Neuronal stem cell (in vitro differentiated cells): ENCODE data around the gene MTX3.
A peak's percentile ranks its signal among the peaks of the same experiment; 100 is the strongest.

Source experiments
- DNase-seq: peaks from one replicate; pipeline ENCODE4 v3.0.0-alpha.2; 2013; ENCODE audit warnings: low spot score
- H2AFZ ChIP-seq: one replicate; pipeline ENCODE4 v1.6.1; 2013; ENCODE audit warnings: mild to moderate bottlenecking, low read length, inconsistent platforms
- H2AK5ac ChIP-seq: 2 replicates; pipeline ENCODE4 v1.6.1; 2013; ENCODE audit warnings: low read depth, mild to moderate bottlenecking, inconsistent platforms, low read length, moderate library complexity, mixed read lengths
- H2BK120ac ChIP-seq: 2 replicates; pipeline ENCODE4 v1.6.1; 2013; ENCODE audit warnings: low read depth, mild to moderate bottlenecking, inconsistent platforms, low read length, moderate library complexity, mixed read lengths
- H2BK12ac ChIP-seq: one replicate; pipeline ENCODE4 v1.6.1; 2013; ENCODE audit warnings: low read length, inconsistent platforms
- H2BK15ac ChIP-seq: 2 replicates; pipeline ENCODE4 v1.6.1; 2013; ENCODE audit warnings: mild to moderate bottlenecking, low read length, inconsistent platforms, mixed read lengths
- H2BK5ac ChIP-seq: one replicate; pipeline ENCODE4 v1.6.1; 2013; ENCODE audit warnings: inconsistent platforms, mild to moderate bottlenecking, low read length, moderate library complexity
- H3K14ac ChIP-seq: one replicate; pipeline ENCODE4 v1.6.1; 2013; ENCODE audit warnings: low read length, inconsistent platforms
- H3K18ac ChIP-seq: 2 replicates; pipeline ENCODE4 v1.6.1; 2013; ENCODE audit warnings: low read length, inconsistent platforms
- H3K23ac ChIP-seq: 2 replicates; pipeline ENCODE4 v1.6.1; 2013; ENCODE audit warnings: low read depth, mild to moderate bottlenecking, mixed read lengths, low read length, inconsistent platforms; ENCODE audit not compliant: poor library complexity
- H3K27ac ChIP-seq: replicated peaks from 3 replicates; pipeline ENCODE4 v1.5.1; 2013; ENCODE audit warnings: low read length, inconsistent platforms
- H3K27me3 ChIP-seq, 3 experiments: 2 replicates each; pipeline ENCODE4 v1.6.1; 2013; ENCODE audit warnings: low read length in 3 of 3, mild to moderate bottlenecking in 2 of 3, inconsistent platforms in 1 of 3, low read depth in 1 of 3, mixed read lengths in 1 of 3, moderate library complexity in 1 of 3; ENCODE audit not compliant: control insufficient read depth in 3 of 3, insufficient read depth in 3 of 3
- H3K36me3 ChIP-seq, 2 donors: replicated peaks in 1 of 2; 2 replicates each; pipeline ENCODE4 v1.6.1; 2013; ENCODE audit warnings: low read length in 2 of 2; ENCODE audit not compliant: control insufficient read depth in 2 of 2, insufficient read depth in 2 of 2
- H3K4ac ChIP-seq: 2 replicates; pipeline ENCODE4 v1.6.1; 2013; ENCODE audit warnings: inconsistent platforms, mild to moderate bottlenecking, low read length, moderate library complexity
- H3K4me1 ChIP-seq, 2 donors: 1 replicate in 1 of 2; 2 replicates in 1 of 2; pipeline ENCODE4 v1.6.1; 2013; ENCODE audit warnings: low read length in 2 of 2, low read depth in 1 of 2; ENCODE audit not compliant: control insufficient read depth in 2 of 2, insufficient read depth in 1 of 2
- H3K4me2 ChIP-seq: one replicate; pipeline ENCODE4 v1.6.1; 2013; ENCODE audit warnings: mild to moderate bottlenecking, low read length, inconsistent platforms; ENCODE audit not compliant: insufficient read depth, poor library complexity, severe bottlenecking
- H3K4me3 ChIP-seq, 2 donors: 2 replicates each; pipeline ENCODE4 v1.5.1; 2013; ENCODE audit warnings: low read length in 2 of 2, mild to moderate bottlenecking in 2 of 2, inconsistent platforms in 1 of 2, moderate library complexity in 1 of 2
- H3K79me1 ChIP-seq: one replicate; pipeline ENCODE4 v1.6.1; 2013; ENCODE audit warnings: low read depth, mild to moderate bottlenecking, inconsistent platforms, low read length, moderate library complexity
- H3K9ac ChIP-seq: one replicate; pipeline ENCODE4 v1.6.1; 2013; ENCODE audit warnings: mild to moderate bottlenecking, low read depth, low read length, inconsistent platforms; ENCODE audit not compliant: poor library complexity
- H3K9me3 ChIP-seq, 2 donors: replicated peaks in 1 of 2; 2 replicates each; pipeline versions ENCODE3 to v1.6.1; 2013; ENCODE audit warnings: low read length in 2 of 2, mild to moderate bottlenecking in 2 of 2, inconsistent platforms in 1 of 2, low read depth in 1 of 2, mixed read lengths in 1 of 2, moderate library complexity in 1 of 2; ENCODE audit not compliant: control insufficient read depth in 2 of 2, insufficient read depth in 1 of 2
- H4K8ac ChIP-seq: one replicate; pipeline ENCODE4 v1.6.1; 2013; ENCODE audit warnings: low read depth, mild to moderate bottlenecking, inconsistent platforms, low read length, moderate library complexity
- H4K91ac ChIP-seq: one replicate; pipeline ENCODE4 v1.6.1; 2013; ENCODE audit warnings: low read length, low read depth, mild to moderate bottlenecking, inconsistent platforms; ENCODE audit not compliant: poor library complexity
- WGBS, 2 donors: extraction: QIAGEN DNeasy Blood & Tissue Kit; methylation state at CpG; one replicate each; pipeline ENCODE4 v1.1.7; 2013; ENCODE audit warnings: missing lambda C conversion rate in 2 of 2, mixed read lengths in 1 of 2; ENCODE audit not compliant: insufficient read length in 2 of 2, insufficient replicate concordance in 1 of 2; ENCODE audit errors: extremely low coverage in 2 of 2; 5-methylcytosine and 5-hydroxymethylcytosine counted together

MTX3 gene

GRCh38 chr5:79961716-79962574 is 29.1 kb downstream of the MTX3 start:
- peaks cover 0 to 4% of the 10 kb centered on the region in 2 donors for H3K9me3 ChIP-seq
- no peak overlapping the region for H3K14ac ChIP-seq
- no peaks in the 10 kb centered on the region for H3K79me1 ChIP-seq
- H2AK5ac ChIP-seq, result peak overlapping the region; percentile 6
- peak overlapping the region; percentile 77 for H2BK5ac ChIP-seq
- peak overlapping the region; percentile 53 for H2BK15ac ChIP-seq
- no peak overlapping the region for H4K8ac ChIP-seq
- peak overlapping the region; percentile 27 for H3K4me2 ChIP-seq
- no CpG with 5 or more reads among the region's 9 CpGs for WGBS, 2 donors
- H4K91ac ChIP-seq, result peak overlapping the region; percentile 1
- no peak overlapping the region for H2BK12ac ChIP-seq
- peaks cover 11 to 13% of the 10 kb centered on the region in 2 donors for H3K4me1 ChIP-seq
- H3K36me3 ChIP-seq, result no peaks in the 10 kb centered on the region
- H2BK120ac ChIP-seq, result no peak overlapping the region
- no peak overlapping the region for H3K4ac ChIP-seq
- no peak for DNase-seq
- H3K18ac ChIP-seq, result peak overlapping the region; percentile 73
- H3K4me3 ChIP-seq, result no peak overlapping the region
- H3K23ac ChIP-seq, result no peak overlapping the region
- H3K27me3 ChIP-seq, result no peaks in the 10 kb centered on the region
- peak overlapping the region; percentile 85 for H3K27ac ChIP-seq
- H3K9ac ChIP-seq, result no peak overlapping the region
- peak overlapping the region; percentile 88 for H2AFZ ChIP-seq

- Histone ChIP-seq H3K36me3 (no peaks in the 10 kb centered on the region), H4K91ac (no peak overlapping the region), H3K9ac (no peak overlapping the region), H2BK120ac (no peak overlapping the region), H3K79me1 (no peaks in the 10 kb centered on the region), H2AFZ (no peak overlapping the region), H3K4ac (no peak overlapping the region), H3K4me1 (peaks cover 11 to 28% of the 10 kb centered on the region in 2 donors), H3K4me2 (no peak overlapping the region), H4K8ac (no peak overlapping the region), H2BK12ac (no peak overlapping the region), H2BK15ac (no peak overlapping the region), H3K27ac (no peak overlapping the region), H2BK5ac (no peak overlapping the region), H3K14ac (no peak overlapping the region), H3K23ac (no peak overlapping the region), H3K18ac (no peak overlapping the region), H3K9me3 (peaks cover 0 to 4% of the 10 kb centered on the region in 2 donors), H2AK5ac (no peak overlapping the region), H3K27me3 (no peaks in the 10 kb centered on the region), H3K4me3 (no peak overlapping the region)
- no peak for DNase-seq
- WGBS, 2 donors, result no CpG with 5 or more reads among the region's 8 CpGs
Observed at GRCh38 chr5:79959407-79959806, 31.7 kb downstream of the MTX3 start.

DNA sequence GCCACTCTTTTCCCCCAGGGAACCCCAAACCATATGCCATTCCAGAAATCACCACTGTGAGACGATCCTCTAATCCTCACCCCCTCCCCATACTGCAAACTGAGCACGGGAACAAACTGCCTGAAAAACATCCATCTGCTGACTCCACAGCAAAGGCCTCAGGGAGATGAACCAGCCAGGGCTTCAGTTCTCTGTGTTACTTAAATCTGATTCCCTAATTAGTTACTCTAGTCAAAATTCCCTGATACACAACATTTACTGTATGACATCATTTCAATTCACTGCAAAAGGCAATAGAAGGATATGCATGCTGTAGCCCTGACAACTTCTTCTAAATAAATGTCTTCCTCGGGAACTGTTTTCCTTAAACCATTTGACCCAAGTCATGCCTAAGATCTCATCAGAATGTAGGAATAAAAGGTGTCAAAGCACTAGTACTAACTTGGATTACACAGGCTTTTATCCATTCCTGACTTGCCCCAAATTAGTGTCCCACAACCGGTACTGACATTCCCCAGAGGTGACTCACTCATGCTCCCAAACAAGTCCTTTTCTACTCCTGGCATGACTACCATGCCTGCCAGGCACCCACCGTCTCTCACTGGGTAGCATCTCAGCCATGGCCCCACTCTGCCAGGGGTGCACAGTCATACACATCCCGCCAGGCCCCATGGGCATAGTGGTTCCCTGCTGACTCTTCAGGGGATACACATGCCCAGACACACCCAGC is 35.0 kb downstream of the MTX3 start:
- H3K79me1 ChIP-seq, result no peaks in the 10 kb centered on the region
- H3K27ac ChIP-seq, result no peak overlapping the region
- peaks cover 0 to 4% of the 10 kb centered on the region in 2 donors for H3K9me3 ChIP-seq
- H3K4ac ChIP-seq, result no peak overlapping the region
- no CpG with 5 or more reads among the region's 6 CpGs for WGBS, 2 donors
- H3K23ac ChIP-seq, result no peak overlapping the region
- H2BK12ac ChIP-seq, result no peak overlapping the region
- DNase-seq, result no peak
- H2BK120ac ChIP-seq, result no peak overlapping the region
- H2BK5ac ChIP-seq, result no peak overlapping the region
- no peaks in the 10 kb centered on the region for H3K27me3 ChIP-seq
- no peak overlapping the region for H4K91ac ChIP-seq
- no peak overlapping the region for H3K14ac ChIP-seq
- peak overlapping the region; percentile 82 for H3K18ac ChIP-seq
- H3K4me3 ChIP-seq, result no peak overlapping the region
- peak overlapping the region; percentile 56 for H2AFZ ChIP-seq
- no peak overlapping the region for H3K9ac ChIP-seq
- no peaks in the 10 kb centered on the region for H3K36me3 ChIP-seq
- H2BK15ac ChIP-seq, result no peak overlapping the region
- no peak overlapping the region for H4K8ac ChIP-seq
- peak overlapping the region; percentile 67 for H2AK5ac ChIP-seq
- peaks cover 0 to 15% of the 10 kb centered on the region in 2 donors for H3K4me1 ChIP-seq
- H3K4me2 ChIP-seq, result no peak overlapping the region

GRCh38 chr5:79955356-79955895 is 35.6 kb downstream of the MTX3 start:
- Histone ChIP-seq H4K91ac (no peak overlapping the region), H2BK15ac (no peak overlapping the region), H2BK5ac (no peak overlapping the region), H3K79me1 (no peaks in the 10 kb centered on the region), H3K23ac (no peak overlapping the region), H3K9ac (no peak overlapping the region), H3K18ac (no peak overlapping the region), H2BK12ac (no peak overlapping the region), H3K4me3 (no peak overlapping the region), H3K4me2 (no peak overlapping the region), H3K14ac (no peak overlapping the region), H2BK120ac (no peak overlapping the region), H3K27me3 (no peaks in the 10 kb centered on the region), H3K9me3 (peaks cover 0 to 4% of the 10 kb centered on the region in 2 donors), H3K4me1 (peaks cover 0 to 15% of the 10 kb centered on the region in 2 donors), H2AFZ (peak overlapping the region; percentile 56), H4K8ac (no peak overlapping the region), H2AK5ac (no peak overlapping the region), H3K36me3 (no peaks in the 10 kb centered on the region), H3K4ac (no peak overlapping the region), H3K27ac (no peak overlapping the region)
- no CpG with 5 or more reads among the region's 5 CpGs for WGBS, 2 donors
- no peak for DNase-seq
